ENCODE data around the gene CIT. TPM values are rescaled to one million over a fixed set of nuclear protein-coding genes. Genes with fewer than 3 reads are reported as not detected.

Gene CIT
- total RNA-seq, 2 experiments from 2014 or later = 1.3 to 1.9 TPM

GRCh38 chr12:119828300-119828699, 48.8 kb downstream of the CIT start:
- Mint-ChIP-seq H3K4me3 (no peak overlapping the region), H3K27me3 (no peaks in the 10 kb centered on the region), H3K36me3 (ENCODE audit: low read depth) (no peaks in the 10 kb centered on the region), H3K27ac (no peak overlapping the region), H3K4me1 (ENCODE audit: low read depth) (no peaks in the 10 kb centered on the region), H3K9me3 (no peaks in the 10 kb centered on the region)
- ATAC-seq (ENCODE audit: poor library complexity) (no peak), DNase-seq (peak in 1 of 14 experiments; percentile 15)
- Histone ChIP-seq H3K9me3 (ENCODE audit: control insufficient read depth in 1 of 2, insufficient read depth in 1 of 2, low read length in 2 of 2) (peaks cover 0 to 4% of the 10 kb centered on the region in 2 experiments), H3K4me3 (ENCODE audit: low read length) (no peak overlapping the region), H3K36me3 (ENCODE audit: insufficient read depth, low read length) (no peaks in the 10 kb centered on the region), H3K27ac (ENCODE audit: low read depth in 1 of 2, low read length in 2 of 2) (no peak overlapping the region), H3K4me1 (ENCODE audit: insufficient read depth, low read length) (no peaks in the 10 kb centered on the region), H3K27me3 (ENCODE audit: control insufficient read depth in 1 of 2, insufficient read depth in 2 of 2, low read length in 2 of 2) (no peaks in the 10 kb centered on the region)
- POLR2A ChIA-PET = no interaction called here
- intact Hi-C loops (cut with DNase I, micrococcal nuclease) = no loop called here
- CTCF ChIA-PET = no interaction called here
- TF ChIP-seq, protein P1, sequence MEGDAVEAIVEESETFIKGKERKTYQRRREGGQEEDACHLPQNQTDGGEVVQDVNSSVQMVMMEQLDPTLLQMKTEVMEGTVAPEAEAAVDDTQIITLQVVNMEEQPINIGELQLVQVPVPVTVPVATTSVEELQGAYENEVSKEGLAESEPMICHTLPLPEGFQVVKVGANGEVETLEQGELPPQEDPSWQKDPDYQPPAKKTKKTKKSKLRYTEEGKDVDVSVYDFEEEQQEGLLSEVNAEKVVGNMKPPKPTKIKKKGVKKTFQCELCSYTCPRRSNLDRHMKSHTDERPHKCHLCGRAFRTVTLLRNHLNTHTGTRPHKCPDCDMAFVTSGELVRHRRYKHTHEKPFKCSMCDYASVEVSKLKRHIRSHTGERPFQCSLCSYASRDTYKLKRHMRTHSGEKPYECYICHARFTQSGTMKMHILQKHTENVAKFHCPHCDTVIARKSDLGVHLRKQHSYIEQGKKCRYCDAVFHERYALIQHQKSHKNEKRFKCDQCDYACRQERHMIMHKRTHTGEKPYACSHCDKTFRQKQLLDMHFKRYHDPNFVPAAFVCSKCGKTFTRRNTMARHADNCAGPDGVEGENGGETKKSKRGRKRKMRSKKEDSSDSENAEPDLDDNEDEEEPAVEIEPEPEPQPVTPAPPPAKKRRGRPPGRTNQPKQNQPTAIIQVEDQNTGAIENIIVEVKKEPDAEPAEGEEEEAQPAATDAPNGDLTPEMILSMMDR (IDR thresholded peaks at IDR 0.05) = no peak

DNA sequence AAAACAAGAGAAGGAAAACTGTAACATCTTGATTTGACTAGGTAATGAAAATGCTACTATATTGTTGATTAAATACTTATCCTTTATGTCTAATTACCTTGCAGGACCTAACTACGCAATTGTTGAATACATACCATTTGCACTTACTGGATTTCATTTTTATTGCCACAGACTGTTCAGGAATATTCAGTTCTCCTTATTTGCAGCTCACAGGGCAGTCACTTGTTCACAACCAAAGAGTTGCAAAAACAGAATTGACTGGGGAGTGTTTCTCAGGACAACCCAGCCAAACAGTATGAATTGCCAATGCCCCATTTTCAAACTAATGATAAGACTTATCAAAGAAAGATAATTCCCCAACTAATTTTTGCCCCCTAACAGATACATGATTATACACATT, 49.4 kb downstream of the CIT start:
- Histone ChIP-seq H3K27ac (ENCODE audit: low read depth in 1 of 2, low read length in 2 of 2) (no peak overlapping the region), H3K4me3 (ENCODE audit: low read length) (no peak overlapping the region), H3K4me1 (ENCODE audit: insufficient read depth, low read length) (no peaks in the 10 kb centered on the region), H3K9me3 (ENCODE audit: control insufficient read depth in 1 of 2, insufficient read depth in 1 of 2, low read length in 2 of 2) (peaks cover 0 to 4% of the 10 kb centered on the region in 2 experiments), H3K36me3 (ENCODE audit: insufficient read depth, low read length) (no peaks in the 10 kb centered on the region), H3K27me3 (ENCODE audit: control insufficient read depth in 1 of 2, insufficient read depth in 2 of 2, low read length in 2 of 2) (no peaks in the 10 kb centered on the region)
- Mint-ChIP-seq H3K27me3 (no peaks in the 10 kb centered on the region), H3K4me1 (ENCODE audit: low read depth) (no peaks in the 10 kb centered on the region), H3K9me3 (no peaks in the 10 kb centered on the region), H3K27ac (no peak overlapping the region), H3K4me3 (no peak overlapping the region), H3K36me3 (ENCODE audit: low read depth) (no peaks in the 10 kb centered on the region)
- ChIA-PET CTCF (no interaction called here), POLR2A (no interaction called here)
- intact Hi-C loops (cut with DNase I, micrococcal nuclease) = no loop called here
- TF ChIP-seq, protein P1 (IDR thresholded peaks at IDR 0.05) = no peak
- no peak for ATAC-seq (ENCODE audit: poor library complexity)
- DNase-seq = no peak

DNA sequence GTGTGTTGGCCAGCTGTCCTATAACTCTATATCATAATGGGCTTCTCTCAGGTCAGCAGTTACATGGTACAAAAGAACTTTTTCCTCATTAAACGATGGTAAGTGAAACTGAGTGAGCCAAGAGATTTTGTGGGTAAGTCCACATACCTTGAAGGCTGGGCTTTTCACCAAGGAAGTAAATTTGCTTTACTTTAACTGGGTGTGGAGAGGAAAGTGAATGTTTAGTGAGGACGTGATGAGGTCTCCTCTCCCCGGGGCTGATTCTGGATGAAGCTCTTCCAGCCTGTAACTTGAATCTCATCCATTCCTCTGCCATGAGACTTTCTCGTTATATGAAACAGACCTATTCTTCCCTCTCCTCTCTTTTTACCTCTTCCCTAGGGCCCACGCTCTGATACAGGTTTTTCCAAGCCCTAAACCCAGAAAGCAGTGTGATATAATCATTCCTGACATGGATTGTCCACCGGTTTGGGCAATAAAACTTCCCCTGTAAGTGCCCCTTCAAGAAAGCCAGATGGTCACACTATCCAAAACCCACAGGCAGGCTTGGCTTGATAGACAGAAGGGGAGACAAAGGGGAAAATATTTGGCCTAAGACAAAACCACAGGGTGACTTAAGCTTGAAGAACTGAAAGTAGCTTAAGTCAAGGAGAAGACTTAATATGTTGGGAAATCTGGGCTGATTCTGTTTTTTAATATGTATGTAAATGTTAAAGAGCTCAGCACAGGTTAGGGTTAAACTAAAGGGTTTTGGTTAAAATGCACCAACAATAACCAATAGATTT, 50.3 kb downstream of the CIT start:
- Mint-ChIP-seq H3K27ac (no peak overlapping the region), H3K4me1 (ENCODE audit: low read depth) (no peaks in the 10 kb centered on the region), H3K9me3 (no peaks in the 10 kb centered on the region), H3K36me3 (ENCODE audit: low read depth) (no peaks in the 10 kb centered on the region), H3K27me3 (no peaks in the 10 kb centered on the region), H3K4me3 (no peak overlapping the region)
- Histone ChIP-seq H3K9me3 (ENCODE audit: control insufficient read depth in 1 of 2, insufficient read depth in 1 of 2, low read length in 2 of 2) (peaks cover 0 to 4% of the 10 kb centered on the region in 2 experiments), H3K36me3 (ENCODE audit: insufficient read depth, low read length) (no peaks in the 10 kb centered on the region), H3K4me1 (ENCODE audit: insufficient read depth, low read length) (no peaks in the 10 kb centered on the region), H3K27me3 (ENCODE audit: control insufficient read depth in 1 of 2, insufficient read depth in 2 of 2, low read length in 2 of 2) (no peaks in the 10 kb centered on the region), H3K27ac (ENCODE audit: low read depth in 1 of 2, low read length in 2 of 2) (no peak overlapping the region), H3K4me3 (ENCODE audit: low read length) (no peak overlapping the region)
- TF ChIP-seq, protein P1 (IDR thresholded peaks at IDR 0.05) = no peak
- no peak for ATAC-seq (ENCODE audit: poor library complexity)
- ChIA-PET POLR2A (interaction anchor here (0.8 kb wide), 1 partner anchor 13 kb away, joined by 4 read pairs; no protein-coding TSS in a partner anchor), CTCF (no interaction called here)
- intact Hi-C loops (cut with DNase I, micrococcal nuclease) = no loop called here
- DNase-seq = no peak

Data from CD4-positive, alpha-beta T cell (primary cell).